Suprapubic skin (tissue), 3 donors: Measurements from ENCODE around the gene GRM5.

ENCODE experiments used
- CTCF ChIP-seq, 2 donors: fragments of 200-600 bp in 1 of 2; fragments of 450-650 bp in 1 of 2; sonication (generic) in 1 of 2; IDR thresholded peaks; one replicate each; pipeline ENCODE4 v1.5.1; 2016 to 2019; ENCODE audit warnings: antibody characterized with exemption in 2 of 2, mild to moderate bottlenecking in 1 of 2, moderate library complexity in 1 of 2
- POLR2AphosphoS5 ChIP-seq, 3 donors: sonication (generic); formaldehyde crosslinking; IDR thresholded peaks; one replicate each; pipeline ENCODE4 v1.6.1; 2017; ENCODE audit warnings: antibody characterized with exemption in 3 of 3

GRCh38 chr11:88576741-88577140, 489.0 kb downstream of the GRM5 start:
- TF ChIP-seq CTCF (IDR thresholded peaks at IDR 0.05) (no peak), POLR2AphosphoS5 (IDR thresholded peaks at IDR 0.05) (no peak)
